Skin of body (tissue), 2 donors: Measurements from ENCODE around the gene TTC3. TPM values are rescaled to one million over a fixed set of nuclear protein-coding genes. Genes with fewer than 3 reads are reported as not detected.

Experiments used
- DNase-seq: peaks from one replicate; lab custom pipeline; 2025; lab: John Stamatoyannopoulos, UW
- total RNA-seq: library from RNA; depleted of rRNA; stranded (reverse); fragments of >200 nt; gene quantifications from one replicate; pipeline ENCODE4 v1.2.3, GENCODE V29; 2014

Gene TTC3
- total RNA-seq, 1 donor from 2014 or later = 337 TPM

DNA sequence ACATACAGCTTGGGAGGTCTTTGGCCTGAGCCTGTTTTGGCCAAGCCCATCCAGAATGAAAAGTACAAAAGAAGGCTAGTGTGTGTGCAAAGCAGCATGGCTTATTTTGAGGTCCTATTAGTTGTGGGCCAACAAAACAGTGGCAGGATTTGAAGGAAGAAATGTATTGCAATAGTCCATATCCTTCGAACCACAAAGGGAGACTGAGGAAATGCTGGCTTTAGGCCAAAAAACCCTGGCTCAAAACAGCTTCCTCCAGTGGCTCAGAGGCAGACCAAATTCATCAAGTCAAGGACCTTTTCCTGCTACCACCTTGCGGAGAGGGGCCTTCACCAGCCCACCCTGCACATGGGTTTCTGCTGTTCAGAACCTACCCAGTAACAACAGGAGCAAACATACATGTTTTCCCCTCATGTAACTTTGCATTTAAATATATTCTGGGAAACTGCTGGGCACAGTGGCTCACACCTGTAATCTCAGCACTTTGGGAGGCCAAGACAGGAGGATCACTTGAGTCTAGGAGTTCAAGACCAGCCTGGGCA lies 150.8 kb downstream of the TTC3 start:
- no peak for DNase-seq

GRCh38 chr21:37224861-37225839 lies 152.1 kb downstream of the TTC3 start:
- DNase-seq = no peak

- DNase-seq = no peak
Measured at GRCh38 chr21:37226041-37226920, 153.2 kb downstream of the TTC3 start.

- no peak for DNase-seq
Measured at GRCh38 chr21:37227071-37228002, 154.3 kb downstream of the TTC3 start.

DNA sequence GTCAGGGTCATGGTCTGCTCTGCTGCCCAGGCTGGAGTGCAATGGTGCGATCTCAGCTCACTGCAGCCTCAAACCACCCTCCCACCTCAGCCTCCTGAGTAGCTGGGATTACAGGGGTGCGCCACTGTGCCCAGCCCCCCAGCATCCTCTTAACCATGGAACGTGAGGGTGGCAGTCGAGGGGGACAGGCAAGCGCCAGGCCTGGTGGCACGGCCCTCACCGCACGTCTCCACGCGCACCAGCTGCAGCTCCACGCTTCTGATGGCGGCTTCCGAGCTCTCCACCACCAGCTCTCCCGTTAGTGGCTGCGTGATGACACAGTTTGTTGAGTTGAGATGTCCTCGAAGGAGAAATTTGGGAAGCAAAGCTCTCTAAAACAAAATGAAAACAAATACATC lies 154.9 kb downstream of the TTC3 start:
- no peak for DNase-seq

DNA sequence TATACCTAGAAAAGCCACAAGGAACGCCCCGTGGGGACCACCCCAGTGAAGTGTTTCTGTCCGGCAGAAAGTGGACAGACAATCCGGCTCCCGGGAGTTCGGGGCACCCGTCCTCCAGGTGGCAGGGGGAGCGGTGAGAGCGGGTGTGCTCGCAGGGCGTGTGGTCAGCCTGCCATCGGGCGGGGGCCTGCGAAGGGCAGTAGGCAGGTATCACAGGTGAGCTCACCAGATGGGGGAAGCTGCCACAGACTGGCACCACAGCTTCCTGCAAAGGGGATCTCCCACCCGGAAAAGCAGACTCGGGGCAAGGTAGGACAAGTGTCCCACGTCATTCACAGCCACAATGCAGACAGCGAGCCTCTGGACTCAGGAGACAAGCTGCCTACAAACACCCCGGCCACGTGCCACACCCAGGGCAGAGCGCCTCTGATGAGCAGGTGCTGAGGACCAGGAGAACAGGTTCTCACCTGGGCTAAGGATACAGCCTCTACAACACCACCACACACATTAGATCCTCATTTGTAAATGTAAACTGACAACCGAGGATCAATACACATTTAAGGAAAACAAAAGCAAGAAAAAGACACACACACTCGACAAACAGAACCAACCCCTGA lies 157.7 kb downstream of the TTC3 start:
- no peak for DNase-seq

DNA sequence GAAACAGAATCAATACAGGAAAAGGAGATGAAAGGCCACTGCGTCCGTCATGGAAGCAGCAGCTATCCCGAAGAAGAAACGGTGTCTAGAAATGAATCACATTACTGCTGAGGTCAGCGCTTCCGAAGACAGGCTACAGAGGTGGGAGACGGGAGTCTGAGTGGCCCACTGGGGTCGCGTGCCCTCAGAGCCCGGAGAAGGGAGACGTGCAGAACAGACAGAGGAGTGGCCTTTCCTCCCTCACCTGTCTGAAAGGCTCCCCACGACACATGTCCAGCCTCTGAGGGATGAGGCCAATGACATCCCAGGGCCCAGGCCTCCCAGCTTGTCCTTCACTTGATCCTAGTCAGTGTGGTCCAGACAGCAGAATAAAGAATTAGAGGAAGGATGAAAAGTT lies 158.2 kb downstream of the TTC3 start:
- DNase-seq = no peak

DNA sequence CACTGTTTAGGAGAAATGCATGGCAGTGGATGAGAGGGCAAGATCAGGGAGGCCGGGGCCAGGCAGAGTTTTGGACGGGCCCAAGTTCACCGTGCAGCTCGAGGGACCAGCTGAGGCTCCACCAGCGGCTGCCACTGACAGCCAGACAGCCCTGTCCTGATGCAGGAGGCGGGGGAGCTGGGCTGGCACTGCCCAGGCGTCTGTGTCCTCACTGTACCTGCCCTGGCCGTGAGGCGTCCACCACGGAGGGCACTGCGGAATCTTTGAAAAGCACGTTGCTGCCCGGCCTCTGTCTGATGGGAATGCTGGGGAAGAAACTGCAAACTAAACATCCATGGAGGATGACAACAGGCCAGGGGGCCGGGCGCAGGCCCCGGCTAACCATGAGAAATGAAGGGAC lies 158.6 kb downstream of the TTC3 start:
- DNase-seq = no peak

DNA sequence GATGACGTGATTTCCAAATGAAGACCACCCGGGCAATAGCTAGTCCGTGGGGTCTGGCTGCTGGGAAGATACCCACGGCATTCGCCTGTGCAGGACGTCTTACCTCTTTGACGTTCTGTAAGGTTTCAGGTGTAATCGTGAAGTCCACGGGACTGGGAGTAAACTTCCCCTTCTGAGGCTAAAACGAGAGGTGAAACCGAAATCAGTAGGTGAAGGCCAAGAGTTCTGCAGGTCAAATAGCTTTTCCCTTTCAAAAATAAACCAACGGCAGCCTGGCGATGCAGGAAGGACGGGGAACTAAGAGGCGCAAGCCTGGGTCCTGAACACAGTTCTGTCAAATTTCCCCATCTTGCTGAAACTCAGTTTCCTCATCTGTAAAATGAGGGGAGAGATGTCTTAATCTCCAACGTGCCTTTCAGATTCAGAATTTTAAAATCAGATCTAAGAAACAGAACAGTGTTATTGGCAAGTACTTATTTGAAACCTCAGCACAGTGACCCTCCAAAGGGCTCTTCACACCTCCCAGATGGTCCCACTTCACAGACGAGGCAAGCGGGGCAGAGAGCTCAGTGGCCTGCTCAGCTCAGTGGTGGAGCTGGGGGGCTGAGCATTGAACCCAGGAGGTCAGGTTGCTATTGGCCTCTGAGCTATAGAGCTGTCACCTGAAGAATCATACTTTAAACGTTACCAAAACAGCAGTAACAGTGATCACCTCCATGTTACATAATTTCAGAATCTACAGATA lies 159.4 kb downstream of the TTC3 start:
- DNase-seq = no peak

- no peak for DNase-seq
Measured at GRCh38 chr21:37233551-37234146, 160.6 kb downstream of the TTC3 start.

- DNase-seq = no peak
Measured at GRCh38 chr21:37237346-37237745, 164.3 kb downstream of the TTC3 start.

DNA sequence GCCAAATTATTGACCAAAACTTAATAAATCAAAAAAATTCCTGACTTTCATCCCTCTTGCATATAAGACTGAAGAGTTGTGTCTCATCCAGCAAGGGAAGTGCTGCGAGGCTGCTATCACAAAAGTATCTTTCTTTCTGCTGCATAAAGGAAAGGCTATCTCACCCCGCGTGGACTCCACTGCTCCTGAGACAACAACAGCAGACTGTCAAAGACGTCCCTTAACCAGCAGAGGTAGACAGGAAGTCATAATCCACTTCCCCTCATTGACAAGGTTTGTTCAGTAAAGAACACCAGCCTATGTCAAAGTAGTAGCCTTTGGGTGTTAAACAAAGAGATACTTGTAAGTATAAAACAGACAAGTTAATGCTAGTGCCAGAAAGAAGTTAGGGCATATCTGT lies 164.7 kb downstream of the TTC3 start:
- no peak for DNase-seq

- DNase-seq = no peak
Measured at GRCh38 chr21:37240978-37241377, 167.9 kb downstream of the TTC3 start.

DNA sequence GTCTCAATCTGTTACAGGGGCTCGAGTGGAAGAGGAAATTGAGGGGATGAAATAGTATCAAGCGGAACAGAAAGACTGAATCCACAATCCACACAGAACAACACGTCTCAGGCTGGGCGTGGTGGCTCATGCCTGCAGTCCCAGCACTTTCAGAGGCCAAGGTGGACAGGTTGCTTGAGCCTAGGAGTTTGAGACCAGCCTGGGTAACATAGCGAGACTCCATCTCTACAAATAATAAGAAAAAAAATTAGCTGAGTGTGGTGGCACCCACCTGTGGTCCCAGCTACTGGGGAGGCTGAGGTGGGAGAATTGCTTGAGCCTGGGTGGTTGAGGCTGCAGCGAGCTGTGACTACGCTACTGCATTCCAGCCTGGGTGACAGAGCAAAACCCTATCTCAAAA lies 168.4 kb downstream of the TTC3 start:
- no peak for DNase-seq

GRCh38 chr21:37243961-37244360 lies 170.9 kb downstream of the TTC3 start:
- DNase-seq = no peak

DNA sequence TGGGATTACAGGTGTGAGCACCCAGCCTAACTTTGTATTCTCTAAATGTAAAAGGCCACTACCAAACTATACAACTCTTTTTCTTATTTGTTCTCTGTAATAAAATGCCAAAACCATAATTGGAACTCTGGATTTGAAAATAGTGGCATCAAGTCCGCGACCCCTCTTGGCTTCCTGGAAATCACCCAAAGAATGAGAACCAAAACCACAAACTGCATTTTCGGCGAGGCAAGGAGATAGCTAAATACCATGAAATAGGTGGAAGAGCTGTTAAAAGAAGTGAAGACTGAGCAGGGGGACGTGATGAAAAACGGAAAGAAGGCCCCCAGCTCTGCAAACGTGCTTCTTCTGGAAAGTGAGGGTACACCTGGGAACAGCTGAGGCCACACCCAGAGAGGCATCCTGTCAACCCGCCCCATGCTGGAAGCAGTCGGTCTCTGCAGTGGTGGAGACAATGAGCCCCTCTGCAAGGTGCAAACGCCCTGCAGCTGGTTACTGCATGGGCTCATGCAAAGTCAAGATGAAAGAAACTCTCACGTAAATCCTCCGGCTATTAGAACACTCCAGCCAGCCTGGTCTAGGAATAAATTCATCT lies 171.5 kb downstream of the TTC3 start:
- no peak for DNase-seq

- no peak for DNase-seq
Measured at GRCh38 chr21:37245151-37245550, 172.1 kb downstream of the TTC3 start.

GRCh38 chr21:37248298-37248697 lies 175.2 kb downstream of the TTC3 start:
- no peak for DNase-seq
